Liver (tissue), 9 donors: Measurements from ENCODE around the gene KCNJ3. TPM values are rescaled to one million over a fixed set of nuclear protein-coding genes. Genes with fewer than 3 reads are reported as not detected.

Experiments
- DNase-seq: peaks from one replicate; pipeline ENCODE4 v3.0.0-alpha.2; 2017; ENCODE audit warnings: low spot score
- H3K27ac ChIP-seq, 2 donors: one replicate each; pipeline ENCODE4 v1.7.0; 2013; ENCODE audit warnings: inconsistent platforms in 2 of 2, low read length in 2 of 2, control low read depth in 1 of 2, low read depth in 1 of 2, mild to moderate bottlenecking in 1 of 2
- H3K27me3 ChIP-seq, 4 donors: one replicate each; pipeline versions ENCODE4 v1.6.1 to v1.7.0; 2013; ENCODE audit warnings: low read length in 3 of 4, inconsistent platforms in 1 of 4, mild to moderate bottlenecking in 1 of 4, moderate library complexity in 1 of 4; ENCODE audit not compliant: control insufficient read depth in 4 of 4, insufficient read depth in 4 of 4
- H3K36me3 ChIP-seq, 4 donors: one replicate each; pipeline versions ENCODE4 v1.6.1 to v1.7.0; 2013; ENCODE audit warnings: low read length in 3 of 4, mild to moderate bottlenecking in 3 of 4, low read depth in 1 of 4, moderate library complexity in 1 of 4; ENCODE audit not compliant: control insufficient read depth in 4 of 4, insufficient read depth in 3 of 4
- H3K4me1 ChIP-seq, 4 donors: one replicate each; pipeline versions ENCODE4 v1.6.1 to v1.7.0; 2013; ENCODE audit warnings: low read length in 3 of 4, mild to moderate bottlenecking in 3 of 4, moderate library complexity in 1 of 4; ENCODE audit not compliant: control insufficient read depth in 4 of 4, insufficient read depth in 4 of 4
- H3K4me3 ChIP-seq, 3 donors: one replicate each; pipeline versions ENCODE4 v1.6.1 to v1.7.0; 2013; ENCODE audit warnings: low read length in 3 of 3, control low read depth in 1 of 3, low read depth in 1 of 3, mild to moderate bottlenecking in 1 of 3
- H3K9ac ChIP-seq, 2 donors: one replicate each; pipeline ENCODE4 v1.7.0; 2013; ENCODE audit warnings: low read length in 2 of 2, mild to moderate bottlenecking in 2 of 2, moderate library complexity in 2 of 2, control low read depth in 1 of 2, low read depth in 1 of 2
- H3K9me3 ChIP-seq, 4 donors: one replicate each; pipeline versions ENCODE4 v1.6.1 to v1.7.0; 2013; ENCODE audit warnings: low read length in 3 of 4; ENCODE audit not compliant: control insufficient read depth in 4 of 4
- ATF3 ChIP-seq: IDR thresholded peaks from 2 replicates; pipeline ENCODE4 v1.6.1; 2016; ENCODE audit warnings: antibody characterized with exemption
- CTCF ChIP-seq: fragments of 150-350 bp; IDR thresholded peaks from 2 replicates; pipeline ENCODE4 v1.5.1; 2017; ENCODE audit warnings: improper control_type of control experiment, low read depth, low read length; ENCODE audit not compliant: missing input control
- EGR1 ChIP-seq, 2 donors: IDR thresholded peaks; 2 replicates each; pipeline ENCODE4 v1.6.1; 2016 to 2018; ENCODE audit warnings: antibody characterized with exemption in 2 of 2, low read depth in 2 of 2
- FOXA1 ChIP-seq: IDR thresholded peaks from 2 replicates; pipeline ENCODE4 v1.6.1; 2016; ENCODE audit warnings: antibody characterized with exemption
- FOXA2 ChIP-seq: IDR thresholded peaks from 2 replicates; pipeline ENCODE4 v1.6.1; 2016; ENCODE audit warnings: antibody characterized with exemption
- GABPA ChIP-seq, 2 donors: IDR thresholded peaks in 1 of 2; conservative IDR thresholded peaks in 1 of 2; 2 replicates each; pipeline ENCODE4 v1.6.1; 2016; ENCODE audit warnings: antibody characterized with exemption in 2 of 2, mild to moderate bottlenecking in 1 of 2, moderate library complexity in 1 of 2
- HNF4A ChIP-seq, 2 donors: conservative IDR thresholded peaks; 2 replicates each; pipeline ENCODE4 v1.6.1; 2016; ENCODE audit warnings: antibody characterized with exemption in 2 of 2, mild to moderate bottlenecking in 2 of 2
- HNF4G ChIP-seq: IDR thresholded peaks from 2 replicates; pipeline ENCODE4 v1.6.1; 2016; ENCODE audit warnings: antibody characterized with exemption
- JUND ChIP-seq, 2 donors: IDR thresholded peaks; 2 replicates each; pipeline ENCODE4 v1.6.1; 2016; ENCODE audit warnings: antibody characterized with exemption in 2 of 2
- MAX ChIP-seq: IDR thresholded peaks from 2 replicates; pipeline ENCODE4 v1.6.1; 2016; ENCODE audit warnings: antibody characterized with exemption
- NR2F2 ChIP-seq: IDR thresholded peaks from 2 replicates; pipeline ENCODE4 v1.6.1; 2016; ENCODE audit warnings: antibody characterized with exemption
- RAD21 ChIP-seq, 2 donors: IDR thresholded peaks; 2 replicates each; pipeline ENCODE4 v1.6.1; 2016; ENCODE audit warnings: antibody characterized with exemption in 2 of 2, mild to moderate bottlenecking in 2 of 2
- REST ChIP-seq: IDR thresholded peaks from 2 replicates; pipeline ENCODE4 v1.6.1; 2016; ENCODE audit warnings: antibody characterized with exemption, mild to moderate bottlenecking
- RXRA ChIP-seq, 2 donors: IDR thresholded peaks; 2 replicates each; pipeline ENCODE4 v1.6.1; 2017 to 2018; ENCODE audit warnings: antibody characterized with exemption in 2 of 2, mild to moderate bottlenecking in 1 of 2
- SP1 ChIP-seq: IDR thresholded peaks from 2 replicates; pipeline ENCODE4 v1.6.1; 2018; ENCODE audit warnings: antibody characterized with exemption, mild to moderate bottlenecking
- TAF1 ChIP-seq: conservative IDR thresholded peaks from 2 replicates; pipeline ENCODE4 v1.6.1; 2016; ENCODE audit warnings: antibody characterized with exemption, mild to moderate bottlenecking
- YY1 ChIP-seq: IDR thresholded peaks from 2 replicates; pipeline ENCODE4 v1.6.1; 2016; ENCODE audit warnings: antibody characterized with exemption, mild to moderate bottlenecking
- ZBTB33 ChIP-seq: IDR thresholded peaks from 2 replicates; pipeline ENCODE4 v1.6.1; 2016; ENCODE audit warnings: antibody characterized with exemption
- WGBS: extraction: QIAGEN DNeasy Blood & Tissue Kit; methylation state at CpG from one replicate; pipeline ENCODE4 v1.1.7; 2013; 5-methylcytosine and 5-hydroxymethylcytosine counted together
- polyA plus RNA-seq, 2 donors: library from polyadenylated mRNA; stranded (reverse) in 1 of 2; unstranded in 1 of 2; fragments of 200-250 nt in 1 of 2; fragments of >200 nt in 1 of 2; fragmentation: Nextera tagmentation in 1 of 2; extraction: Ambion mirVana in 1 of 2; gene quantifications; one replicate each; pipeline versions ENCODE4 v1.2.1 to v1.2.3, GENCODE V29; 2013 to 2015
- total RNA-seq, 2 donors: library from RNA; depleted of rRNA; stranded (reverse); fragments of >200 nt; gene quantifications; one replicate each; pipeline ENCODE4 v1.2.3, GENCODE V29; 2014
- donor health status: healthy.
- donor health status: healthy.
- donor health status: healthy.
- donor health status: healthy.
- donor health status: healthy.

Gene KCNJ3
- total and polyA plus RNA-seq, 4 donors: 0.23 to 1.3 (median 0.43) TPM

- no peak overlapping the region for H3K4me3 ChIP-seq
- TF ChIP-seq FOXA2 (no peak), RAD21 (IDR thresholded peaks at IDR 0.05) (no peak), ZBTB33 (no peak), JUND (IDR thresholded peaks at IDR 0.05) (no peak), HNF4A (conservative IDR thresholded peaks at IDR 0.05) (no peak), TAF1 (no peak), SP1 (no peak), GABPA (IDR thresholded peaks at IDR 0.05 in 1 of 2, conservative IDR thresholded peaks at IDR 0.05 in 1 of 2) (no peak)
- 25% methylated on average over 1 of the region's 1 CpG for WGBS
- H3K27me3 ChIP-seq: no peaks in the 10 kb centered on the region
- no peak overlapping the region for H3K9ac ChIP-seq
- H3K36me3 ChIP-seq: no peaks in the 10 kb centered on the region
- no peak for DNase-seq
- H3K9me3 ChIP-seq: no peaks in the 10 kb centered on the region
- no peak overlapping the region for H3K27ac ChIP-seq
- peaks cover 0 to 2% (median 0%) of the 10 kb centered on the region in 4 donors for H3K4me1 ChIP-seq
Measured at GRCh38 chr2:154670083-154670482, 28.4 kb upstream of the KCNJ3 start.

- DNase-seq: no peak
Measured at GRCh38 chr2:154673694-154674093, 24.8 kb upstream of the KCNJ3 start.

More at GRCh38 chr2:154673694-154674093, 24.8 kb upstream of the KCNJ3 start:
- WGBS: 68% methylated on average over 3 of the region's 3 CpGs
- TF ChIP-seq RAD21 (IDR thresholded peaks at IDR 0.05): no peak
- no peak for TF ChIP-seq NR2F2
- TF ChIP-seq FOXA1: no peak
- TF ChIP-seq JUND (IDR thresholded peaks at IDR 0.05): no peak
- TF ChIP-seq MAX: no peak
- TF ChIP-seq HNF4A (conservative IDR thresholded peaks at IDR 0.05): no peak
- no peak for TF ChIP-seq ATF3
- no peak for TF ChIP-seq YY1
- no peak for TF ChIP-seq ZBTB33
- no peak for TF ChIP-seq FOXA2
- no peak for TF ChIP-seq CTCF
- TF ChIP-seq HNF4G: no peak
- TF ChIP-seq EGR1 (IDR thresholded peaks at IDR 0.05; ENCODE audit: low read depth in 2 of 2): no peak
- no peak for TF ChIP-seq TAF1
- TF ChIP-seq SP1: no peak
- no peak for TF ChIP-seq GABPA (IDR thresholded peaks at IDR 0.05 in 1 of 2, conservative IDR thresholded peaks at IDR 0.05 in 1 of 2)
- TF ChIP-seq REST: no peak
- TF ChIP-seq RXRA (IDR thresholded peaks at IDR 0.05): no peak
- H3K36me3 ChIP-seq: no peaks in the 10 kb centered on the region
- peaks cover 0 to 2% (median 0%) of the 10 kb centered on the region in 4 donors for H3K4me1 ChIP-seq
- no peak overlapping the region for H3K9ac ChIP-seq
- H3K9me3 ChIP-seq: no peaks in the 10 kb centered on the region
- no peak overlapping the region for H3K27ac ChIP-seq
- H3K27me3 ChIP-seq: no peaks in the 10 kb centered on the region
- no peak overlapping the region for H3K4me3 ChIP-seq
